HepG2 (cell line): ENCODE measurements around the gene CASP7. TPM values are rescaled to one million over a fixed set of nuclear protein-coding genes. Genes with fewer than 3 reads are reported as not detected.

ENCODE experiments used
- ATAC-seq: fragments of 200-7000 bp; cut with Tn5 transposase; 3 replicates; pipeline ENCODE4 v1.9.1; 2020; ENCODE audit warnings: mild to moderate bottlenecking, moderate library complexity
- BruUV-seq: library from RNA; stranded (reverse); fragments of 400-500 nt; replicated peaks from 2 replicates; lab custom pipeline; 2021; lab: Mats Ljungman, UMichigan
- CTCF ChIA-PET: fragments of 300-600 bp; formaldehyde crosslinking; extraction: SDS; loops from one replicate; lab custom pipeline; 2021; ENCODE audit warnings: low total read pairs, inconsistent platforms, low intra/inter-chr PET ratio; lab: Yijun Ruan, JAX
- POLR2A ChIA-PET: fragments of 350-600 bp; sonication (Branson Sonifier 250); formaldehyde crosslinking; loops from one replicate; lab custom pipeline; 2020; ENCODE audit warnings: antibody characterized with exemption, inconsistent platforms; lab: Yijun Ruan, JAX
- DNase-seq: peaks from one replicate; pipeline ENCODE4 v3.0.0-alpha.2; 2015; ENCODE audit warnings: low spot score
- FAIRE-seq: peaks from 3 replicates; lab custom pipeline; 2011; peaks lifted over from hg19 to GRCh38; lab: Jason Lieb, UNC
- H2AFZ ChIP-seq: one replicate; pipeline ENCODE4 v1.6.1; 2011; ENCODE audit warnings: low read length, inconsistent platforms
- H3K27ac ChIP-seq: fragments of 300-600 bp; 3 replicates; pipeline ENCODE4 v1.8.0; 2011; ENCODE audit warnings: mixed run types, mild to moderate bottlenecking, mixed read lengths, low read length, inconsistent platforms; ENCODE audit not compliant: insufficient read depth; ENCODE audit errors: extremely low read length
- H3K27me3 ChIP-seq, 2 experiments: fragments of 200-600 bp in 1 of 2; 2 replicates in 1 of 2; 3 replicates in 1 of 2; pipeline versions ENCODE4 v1.6.0 to v1.8.0; 2011; ENCODE audit warnings: low read length in 2 of 2, mild to moderate bottlenecking in 2 of 2, moderate library complexity in 2 of 2, inconsistent platforms in 1 of 2; ENCODE audit not compliant: insufficient read depth in 2 of 2, control insufficient read depth in 1 of 2
- H3K36me3 ChIP-seq, 2 experiments: fragments of 200-600 bp in 1 of 2; replicated peaks in 1 of 2; 2 replicates in 1 of 2; 3 replicates in 1 of 2; pipeline versions ENCODE4 v1.5.1 to v1.8.0; 2011; ENCODE audit warnings: low read length in 2 of 2, inconsistent platforms in 1 of 2; ENCODE audit not compliant: insufficient read depth in 2 of 2, control insufficient read depth in 1 of 2
- H3K4me1 ChIP-seq: 2 replicates; pipeline ENCODE4 v1.5.1; 2012; ENCODE audit warnings: low read length, inconsistent platforms; ENCODE audit not compliant: insufficient read depth
- H3K4me2 ChIP-seq: 2 replicates; pipeline ENCODE4 v1.6.0; 2011; ENCODE audit warnings: low read depth, low read length, inconsistent platforms
- H3K4me3 ChIP-seq, 3 experiments: fragments of 200-600 bp in 1 of 3; sonication (generic), shearing (Covaris generic) in 1 of 3; replicated peaks in 1 of 3; 2 replicates each; pipeline ENCODE4 v1.5.1; 2011 to 2016; ENCODE audit warnings: low read length in 3 of 3, inconsistent platforms in 2 of 3, low read depth in 2 of 3, mild to moderate bottlenecking in 2 of 3, control low read depth in 1 of 3, mixed read lengths in 1 of 3; ENCODE audit not compliant: insufficient read depth in 1 of 3
- H3K79me2 ChIP-seq: one replicate; pipeline ENCODE4 v1.6.1; 2011; ENCODE audit warnings: low read length, inconsistent platforms; ENCODE audit not compliant: insufficient read depth
- H3K9ac ChIP-seq: 2 replicates; pipeline ENCODE4 v1.6.0; 2011; ENCODE audit warnings: mild to moderate bottlenecking, low read depth, low read length, inconsistent platforms; ENCODE audit not compliant: insufficient read depth
- H3K9me3 ChIP-seq: 2 replicates; pipeline ENCODE4 v1.5.1; 2012; ENCODE audit warnings: mild to moderate bottlenecking, low read length
- H4K20me1 ChIP-seq: 2 replicates; pipeline ENCODE4 v1.6.0; 2011; ENCODE audit warnings: inconsistent platforms, mild to moderate bottlenecking, low read length, moderate library complexity; ENCODE audit not compliant: insufficient read depth
- AHR ChIP-seq: IDR thresholded peaks from 2 replicates; pipeline ENCODE4 v1.6.1; 2018; ENCODE audit warnings: missing genetic modification reagents, missing compliant biosample characterization
- CBFB ChIP-seq: sonication (generic); formaldehyde crosslinking; IDR thresholded peaks from 2 replicates; pipeline ENCODE4 v1.4.0; 2020; ENCODE audit warnings: missing genetic modification reagents
- SAP130 ChIP-seq: IDR thresholded peaks from 2 replicates; pipeline ENCODE4 v1.6.1; 2016; ENCODE audit warnings: low read depth
- ZNF251 ChIP-seq: sonication (generic); formaldehyde crosslinking; IDR thresholded peaks from 2 replicates; pipeline ENCODE4 v1.9.0; 2021; ENCODE audit warnings: mild to moderate bottlenecking, missing genetic modification reagents
- ZNF572 ChIP-seq: sonication (generic); formaldehyde crosslinking; IDR thresholded peaks from 2 replicates; pipeline ENCODE4 v1.5.1; 2020; ENCODE audit warnings: mild to moderate bottlenecking, missing genetic modification reagents
- ZNF749 ChIP-seq: sonication (generic); formaldehyde crosslinking; IDR thresholded peaks from 2 replicates; pipeline ENCODE4 v1.8.0; 2022; ENCODE audit warnings: mild to moderate bottlenecking, missing genetic modification reagents, moderate library complexity, borderline replicate concordance
- ZNF773 ChIP-seq: sonication (generic); formaldehyde crosslinking; IDR thresholded peaks from 2 replicates; pipeline ENCODE4 v1.4.0; 2020; ENCODE audit warnings: missing genetic modification reagents, borderline replicate concordance
- WGBS: methylation state at CpG from one replicate; pipeline ENCODE4 v1.1.6; 2017; ENCODE audit warnings: low lambda C conversion rate; 5-methylcytosine and 5-hydroxymethylcytosine counted together
- in situ Hi-C: cut with HindIII; loops from 2 replicates; pipeline ENCODE4 v1.10.0; 2017; ENCODE audit warnings: low pct_unique_long_range_greater_than_20kb; ENCODE audit not compliant: extremely low pct_ligation_motif_present
- intact Hi-C: fragments of 100-400 bp; cut with micrococcal nuclease; formaldehyde crosslinking; loops from one replicate; pipeline ENCODE4 v1.10.0; 2022; ENCODE audit not compliant: unreplicated experiment
- polyA plus RNA-seq, 8 experiments: library from polyadenylated mRNA; depleted of rRNA in 3 of 8; stranded (reverse) in 7 of 8; unstranded in 1 of 8; fragments of >200 nt; fragmentation: Illumina TruSeq in 4 of 8; extraction: Trizol in 4 of 8; gene quantifications; 2 replicates each; pipeline versions ENCODE4 v1.2.1 to v1.2.3, GENCODE V29; 2011 to 2016; ENCODE audit warnings: low read depth in 4 of 8, missing spikeins in 1 of 8, mixed read lengths in 1 of 8; ENCODE audit not compliant: insufficient read depth in 1 of 8
- total RNA-seq, 5 experiments: library from RNA; depleted of rRNA; stranded (reverse); fragments of >200 nt; fragmentation: Illumina TruSeq; extraction: Trizol; gene quantifications; 2 replicates each; pipeline ENCODE4 v1.2.3, GENCODE V29; 2016; ENCODE audit warnings: low read depth in 1 of 5
- TF ChIP-seq, protein P1 (sequence below): sonication (generic); formaldehyde crosslinking; IDR thresholded peaks from 2 replicates; pipeline ENCODE4 v1.5.1; 2020; ENCODE audit warnings: missing genetic modification reagents, mild to moderate bottlenecking, borderline replicate concordance
- TF ChIP-seq, protein P2 (sequence below): sonication (generic); formaldehyde crosslinking; IDR thresholded peaks from 2 replicates; pipeline ENCODE4 v1.4.0; 2020; ENCODE audit warnings: mild to moderate bottlenecking, low read depth, missing genetic modification reagents
- TF ChIP-seq, protein P3 (sequence below): sonication (generic); formaldehyde crosslinking; IDR thresholded peaks from 2 replicates; pipeline ENCODE4 v1.4.0; 2020; ENCODE audit warnings: low read depth, mild to moderate bottlenecking, missing genetic modification reagents

Gene CASP7
- total and polyA plus RNA-seq, 2 of the 13 experiments (the other 11 are each of a cell fraction or from before 2014, with no cell fraction given), result 11.9 to 39.3 TPM

DNA sequence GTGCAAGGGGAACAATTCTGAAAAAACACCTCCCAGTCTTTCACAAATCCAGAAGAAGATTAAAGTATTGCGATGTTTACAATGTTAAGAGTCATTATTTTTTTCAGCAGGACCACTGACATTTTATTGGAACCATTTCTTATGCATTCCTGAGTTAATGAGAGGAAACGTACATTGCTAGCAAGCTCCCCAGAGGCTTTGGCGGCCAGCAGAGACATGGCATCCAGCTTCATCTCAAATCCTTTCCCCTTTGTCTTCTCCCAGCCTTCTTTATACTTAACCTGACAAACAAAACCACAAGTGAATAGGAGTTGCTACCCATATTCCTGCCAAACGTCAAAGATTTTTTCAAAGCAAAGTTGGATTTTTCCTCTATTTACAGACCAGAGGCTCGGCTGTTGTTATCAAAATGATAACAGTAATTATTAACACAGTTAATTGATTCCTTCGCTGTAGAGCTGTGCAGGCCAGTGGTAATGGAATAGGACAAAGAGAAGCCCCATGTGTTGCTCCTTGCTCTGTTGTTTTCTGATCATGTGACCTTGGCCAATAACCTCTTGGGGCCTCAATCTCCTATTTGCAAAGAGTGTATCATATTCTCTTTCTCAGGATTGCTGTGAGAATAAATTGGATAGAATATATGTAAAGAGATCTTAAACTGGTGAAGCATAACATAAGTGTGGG, 47.9 kb upstream of the CASP7 start (continued):
- TF ChIP-seq, protein P1, sequence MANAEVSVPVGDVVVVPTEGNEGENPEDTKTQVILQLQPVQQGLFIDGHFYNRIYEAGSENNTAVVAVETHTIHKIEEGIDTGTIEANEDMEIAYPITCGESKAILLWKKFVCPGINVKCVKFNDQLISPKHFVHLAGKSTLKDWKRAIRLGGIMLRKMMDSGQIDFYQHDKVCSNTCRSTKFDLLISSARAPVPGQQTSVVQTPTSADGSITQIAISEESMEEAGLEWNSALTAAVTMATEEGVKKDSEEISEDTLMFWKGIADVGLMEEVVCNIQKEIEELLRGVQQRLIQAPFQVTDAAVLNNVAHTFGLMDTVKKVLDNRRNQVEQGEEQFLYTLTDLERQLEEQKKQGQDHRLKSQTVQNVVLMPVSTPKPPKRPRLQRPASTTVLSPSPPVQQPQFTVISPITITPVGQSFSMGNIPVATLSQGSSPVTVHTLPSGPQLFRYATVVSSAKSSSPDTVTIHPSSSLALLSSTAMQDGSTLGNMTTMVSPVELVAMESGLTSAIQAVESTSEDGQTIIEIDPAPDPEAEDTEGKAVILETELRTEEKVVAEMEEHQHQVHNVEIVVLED, result no peak
- TF ChIP-seq ZNF572 (CRISPR knock-in tag), result no peak

DNA sequence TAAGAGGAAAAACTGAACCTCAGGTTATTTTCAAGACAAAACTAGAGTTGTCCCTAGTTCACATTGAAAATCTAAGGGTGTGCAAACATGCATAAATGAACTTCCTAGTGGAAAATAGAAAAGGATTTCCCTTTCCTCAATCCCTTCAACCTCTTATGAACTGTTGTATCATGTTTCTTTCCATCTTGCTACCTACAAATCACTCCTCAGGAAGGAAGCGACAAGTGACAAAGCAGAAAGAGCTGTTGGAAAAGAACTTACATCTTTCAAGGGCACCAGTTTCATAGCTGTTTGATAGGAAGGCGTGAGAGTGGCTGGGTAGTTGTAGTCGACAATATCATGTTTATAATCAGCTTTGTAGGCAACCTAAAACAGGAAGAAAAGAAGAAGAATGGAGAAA, 39.7 kb upstream of the CASP7 start:
- in situ Hi-C loops, result no loop called here
- no peaks in the 10 kb centered on the region for H3K9me3 ChIP-seq
- no peaks in the 10 kb centered on the region; a peak in 1 of 5 replicates for H3K27me3 ChIP-seq
- no peak overlapping the region for H3K4me2 ChIP-seq
- H3K4me3 ChIP-seq, result no peak overlapping the region
- POLR2A ChIA-PET, result no interaction called here
- no peak overlapping the region for H3K27ac ChIP-seq
- H3K4me1 ChIP-seq, result 0 out of 2 replicates have a peak, but pooled peaks cover 8% of the 10 kb centered on the region
- ATAC-seq, result no peak
- TF ChIP-seq ZNF773 (CRISPR knock-in tag) (no peak), AHR (CRISPR knock-in tag) (no peak), ZNF749 (CRISPR knock-in tag) (no peak), CBFB (no peak), ZNF251 (CRISPR knock-in tag) (no peak), SAP130 (CRISPR knock-in tag) (no peak)
- TF ChIP-seq, protein P2, sequence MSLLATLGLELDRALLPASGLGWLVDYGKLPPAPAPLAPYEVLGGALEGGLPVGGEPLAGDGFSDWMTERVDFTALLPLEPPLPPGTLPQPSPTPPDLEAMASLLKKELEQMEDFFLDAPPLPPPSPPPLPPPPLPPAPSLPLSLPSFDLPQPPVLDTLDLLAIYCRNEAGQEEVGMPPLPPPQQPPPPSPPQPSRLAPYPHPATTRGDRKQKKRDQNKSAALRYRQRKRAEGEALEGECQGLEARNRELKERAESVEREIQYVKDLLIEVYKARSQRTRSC (CRISPR knock-in tag), result no peak
- TF ChIP-seq, protein P3, sequence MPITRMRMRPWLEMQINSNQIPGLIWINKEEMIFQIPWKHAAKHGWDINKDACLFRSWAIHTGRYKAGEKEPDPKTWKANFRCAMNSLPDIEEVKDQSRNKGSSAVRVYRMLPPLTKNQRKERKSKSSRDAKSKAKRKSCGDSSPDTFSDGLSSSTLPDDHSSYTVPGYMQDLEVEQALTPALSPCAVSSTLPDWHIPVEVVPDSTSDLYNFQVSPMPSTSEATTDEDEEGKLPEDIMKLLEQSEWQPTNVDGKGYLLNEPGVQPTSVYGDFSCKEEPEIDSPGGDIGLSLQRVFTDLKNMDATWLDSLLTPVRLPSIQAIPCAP, result no peak
- TF ChIP-seq, all 625 proteins: peak for 0
- Histone ChIP-seq H3K9ac (no peak overlapping the region), H4K20me1 (no peaks in the 10 kb centered on the region), H3K79me2 (no peaks in the 10 kb centered on the region), H2AFZ (no peak overlapping the region), H3K36me3 (no peaks in the 10 kb centered on the region)
- 27% methylated on average over 3 of the region's 3 CpGs for WGBS
- intact Hi-C loops, result no loop called here
- CTCF ChIA-PET, result no interaction called here
- DNase-seq (no peak), FAIRE-seq (no peak)
- BruUV-seq, result no TSS peak
